ENCODE measurements around the gene C1QTNF3.

GRCh38 chr5:34041247-34041972 is 1.6 kb downstream of the C1QTNF3 start:
- no peak for TF ChIP-seq USF2 (IDR thresholded peaks at IDR 0.05; ENCODE audit: low read length)
- no peak for TF ChIP-seq POLR2A (IDR thresholded peaks at IDR 0.05; ENCODE audit: control extremely low read depth in 1 of 2, low read depth in 2 of 2, low read length in 2 of 2)
- TF ChIP-seq ZNF274 (IDR thresholded peaks at IDR 0.05; ENCODE audit: borderline replicate concordance, extremely low read depth, low read length), result no peak
- TF ChIP-seq SIX5 (IDR thresholded peaks at IDR 0.05; ENCODE audit: low read depth, low read length), result no peak
- TF ChIP-seq POLR2AphosphoS5 (IDR thresholded peaks at IDR 0.05; ENCODE audit: low read depth, low read length), result no peak
- TF ChIP-seq EP300 (IDR thresholded peaks at IDR 0.05; ENCODE audit: borderline replicate concordance in 1 of 2, low read depth in 2 of 2, low read length in 2 of 2), result no peak
- no peak for TF ChIP-seq JUN (IDR thresholded peaks at IDR 0.05; ENCODE audit: low read depth, low read length)
- TF ChIP-seq RFX5 (IDR thresholded peaks at IDR 0.05; ENCODE audit: borderline replicate concordance, low read depth, low read length), result no peak
- no peak for TF ChIP-seq CREB1 (IDR thresholded peaks at IDR 0.05)
- TF ChIP-seq GABPA (IDR thresholded peaks at IDR 0.05; ENCODE audit: borderline replicate concordance, insufficient read depth, low read length), result no peak
- TF ChIP-seq RBBP5 (IDR thresholded peaks at IDR 0.05; ENCODE audit: borderline replicate concordance, low read depth, low read length), result no peak
- TF ChIP-seq CBX8 (IDR thresholded peaks at IDR 0.05; ENCODE audit: borderline replicate concordance, low read depth, low read length), result no peak
- TF ChIP-seq EZH2 (IDR thresholded peaks at IDR 0.05; ENCODE audit: low read depth, low read length, severe bottlenecking), result no peak
